GM18907 (cell line): ENCODE results near the gene MAP3K20.
"Not testable (repeated sequence)": the region's sequence is repeated elsewhere in the genome, so short reads cannot be mapped to it uniquely, and the experiment has no call there.

Experiments
- ATAC-seq: cut with Tn5 transposase; IDR thresholded peaks from one replicate; pipeline ENCODE4 v1.9.1; 2021; ENCODE audit warnings: mild to moderate bottlenecking, moderate library complexity; ENCODE audit not compliant: unreplicated experiment

The MAP3K20 gene

GRCh38 chr2:173119069-173119807 is 43.6 kb downstream of the MAP3K20 start:
- no peak for ATAC-seq

GRCh38 chr2:173119944-173120343 is 44.3 kb downstream of the MAP3K20 start:
- no peak for ATAC-seq

- ATAC-seq = no peak
Measured at GRCh38 chr2:173122936-173123335, 47.3 kb downstream of the MAP3K20 start.

DNA sequence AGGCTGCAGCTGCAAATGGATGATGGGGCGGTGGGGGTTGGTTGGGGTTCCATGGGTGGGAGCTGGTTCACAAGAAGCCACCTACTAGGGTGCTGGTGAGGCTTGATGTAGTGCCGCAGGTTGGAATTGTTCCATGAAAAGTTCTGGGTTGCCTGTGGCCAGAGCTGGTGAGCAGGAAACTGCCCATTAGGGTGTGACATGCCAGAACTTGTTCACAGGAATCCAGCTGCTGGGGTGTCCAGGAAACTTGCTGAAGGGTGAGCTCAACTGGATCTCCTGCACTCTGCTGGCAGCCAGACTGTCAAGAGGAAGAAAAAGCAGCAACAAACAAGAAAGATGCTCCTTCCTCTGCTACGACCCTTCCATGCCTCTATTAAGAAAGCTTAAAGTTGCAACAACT is 48.8 kb downstream of the MAP3K20 start:
- ATAC-seq = no peak

- no peak for ATAC-seq
Measured at GRCh38 chr2:173126819-173127218, 51.2 kb downstream of the MAP3K20 start.

DNA sequence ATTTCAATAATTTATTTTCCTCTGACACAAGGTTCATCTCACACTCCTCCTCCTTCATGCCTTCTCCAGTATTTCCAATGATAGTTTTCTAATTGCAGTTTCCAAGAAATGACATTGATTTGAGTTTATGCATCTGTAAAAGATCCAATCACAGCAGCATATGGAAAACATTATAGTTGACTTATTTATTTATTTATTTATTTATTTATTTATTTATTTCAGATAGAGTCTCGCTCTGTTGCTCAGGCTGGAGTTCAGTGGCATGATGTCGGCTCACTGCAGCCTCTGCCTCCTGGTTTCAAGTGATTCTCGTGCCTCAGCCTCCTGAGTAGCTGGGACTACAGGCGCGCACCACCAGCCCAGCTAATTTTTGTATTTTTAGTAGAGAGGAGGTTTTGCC is 52.5 kb downstream of the MAP3K20 start:
- not testable (repeated sequence) for ATAC-seq

DNA sequence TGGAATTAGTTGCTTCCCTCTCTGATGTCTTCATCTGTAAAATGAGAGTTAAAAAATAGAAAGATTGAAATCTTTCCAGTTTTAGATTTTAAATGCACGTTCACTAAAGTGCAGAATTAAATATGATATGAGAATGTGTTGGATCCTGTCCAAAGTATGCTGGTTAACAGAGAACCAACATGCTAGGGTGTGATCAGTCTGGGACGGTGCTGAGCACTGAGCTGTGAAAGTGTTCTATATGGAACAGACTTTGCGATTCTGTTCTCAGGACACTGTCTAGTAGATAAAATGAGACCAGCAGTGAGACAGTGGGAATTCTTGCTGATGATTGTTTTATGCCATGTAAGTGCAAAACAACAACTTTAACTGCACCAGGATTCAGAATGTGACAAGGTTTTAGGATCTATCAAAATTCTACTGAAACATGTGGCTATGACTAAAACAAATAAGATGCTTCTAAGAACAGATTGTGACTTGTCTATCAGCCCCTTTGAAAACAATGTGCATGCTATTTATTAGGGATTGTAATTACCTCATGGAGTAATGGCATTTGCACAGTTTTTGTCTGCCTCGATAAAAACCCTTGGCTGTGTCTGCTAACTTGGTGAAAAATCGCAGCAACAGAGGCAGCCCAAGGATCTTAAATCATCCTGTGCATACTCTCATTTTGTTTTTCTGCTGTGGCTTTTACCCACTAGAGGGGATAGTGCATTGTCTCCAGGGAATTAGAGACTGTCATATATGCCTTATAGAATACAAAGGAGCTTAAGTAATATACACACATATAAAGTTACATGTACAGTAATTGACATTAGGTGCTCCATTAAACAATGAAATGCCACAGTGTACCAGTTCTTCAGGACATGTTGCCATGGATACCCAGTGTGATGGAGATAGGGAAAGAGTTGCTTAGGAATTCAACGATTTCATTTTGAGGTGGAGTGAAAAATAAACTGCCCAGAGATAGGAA is 55.1 kb downstream of the MAP3K20 start:
- no peak for ATAC-seq

DNA sequence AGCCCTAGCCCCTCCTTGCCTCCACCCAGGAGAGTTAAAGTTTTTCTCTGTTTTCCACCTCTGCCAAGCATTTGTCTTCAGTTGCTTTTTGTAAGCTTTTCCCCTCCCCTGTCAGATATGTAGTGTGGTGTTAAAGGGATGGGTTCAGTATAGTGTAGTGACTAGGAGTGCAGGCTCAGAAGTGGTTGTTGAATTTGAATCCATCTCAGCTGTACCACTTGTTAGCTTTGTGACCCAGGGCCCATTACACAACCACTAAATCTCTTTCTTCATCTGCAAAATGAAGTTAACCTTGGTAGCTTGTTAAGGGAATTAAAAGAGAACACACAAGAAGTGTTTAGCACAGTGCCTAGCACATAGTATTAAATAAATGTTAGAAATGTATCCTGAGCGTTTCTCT is 56.9 kb downstream of the MAP3K20 start:
- ATAC-seq = no peak

- ATAC-seq = no peak
Measured at GRCh38 chr2:173134703-173135102, 59.1 kb downstream of the MAP3K20 start.

DNA sequence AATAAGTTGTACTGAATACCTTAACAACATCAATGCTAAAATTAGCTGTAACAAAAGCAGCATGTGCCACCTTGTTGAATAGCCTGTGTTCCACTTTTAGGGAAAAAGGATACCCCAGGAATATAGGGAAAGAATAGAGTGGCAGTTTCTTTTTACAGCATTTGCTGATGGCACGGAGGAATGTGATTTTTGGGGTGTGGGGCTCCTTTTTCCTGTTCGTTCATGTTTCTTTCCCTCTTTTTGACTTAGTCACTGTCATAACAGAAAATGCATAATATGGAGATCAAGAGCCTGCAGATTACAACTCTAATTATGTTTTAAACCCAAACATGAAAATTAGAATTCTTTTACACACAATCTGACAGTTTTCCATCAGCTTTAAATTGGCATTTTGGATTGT is 60.4 kb downstream of the MAP3K20 start:
- no peak for ATAC-seq

DNA sequence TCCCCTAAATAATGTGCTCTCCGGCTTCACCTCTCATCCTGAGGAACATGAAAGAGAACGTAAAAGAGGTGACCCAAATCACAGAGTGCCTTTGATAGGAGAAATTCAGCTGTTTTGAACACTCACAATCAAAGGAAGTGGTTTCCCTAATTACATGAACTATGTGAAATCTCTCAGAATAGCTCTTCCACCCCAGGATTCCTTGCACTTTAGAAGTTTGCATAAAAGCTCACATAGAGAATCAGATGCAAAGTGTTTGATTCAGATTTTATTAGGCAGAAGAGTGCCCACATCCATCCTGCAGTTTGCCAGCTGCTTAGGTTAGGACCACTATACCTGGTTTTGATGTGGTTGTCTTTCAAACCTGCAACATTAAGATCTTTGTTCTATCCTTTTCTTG is 61.0 kb downstream of the MAP3K20 start:
- ATAC-seq = no peak

- no peak for ATAC-seq
Measured at GRCh38 chr2:173137610-173138009, 62.0 kb downstream of the MAP3K20 start.

DNA sequence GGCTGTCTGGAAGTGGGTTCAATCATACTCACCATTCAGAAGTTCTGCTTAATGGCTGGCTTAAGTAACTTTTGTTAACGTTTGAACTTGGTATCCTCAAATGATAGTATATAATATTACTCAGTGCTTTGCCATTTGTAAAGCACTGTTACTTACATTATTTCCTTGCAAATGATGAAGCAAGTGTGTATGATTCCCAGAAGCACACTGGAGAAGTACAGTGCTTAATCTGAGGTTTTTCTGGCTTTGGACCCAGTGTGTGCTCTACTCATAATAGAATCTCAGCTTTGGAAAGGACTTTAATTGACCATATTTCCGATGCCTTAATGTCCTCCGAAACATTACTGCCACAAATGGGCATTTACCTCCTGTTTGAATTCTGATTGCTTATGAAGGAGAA is 63.3 kb downstream of the MAP3K20 start:
- ATAC-seq = no peak

- no peak for ATAC-seq
Measured at GRCh38 chr2:173141666-173142065, 66.0 kb downstream of the MAP3K20 start.

GRCh38 chr2:173145454-173145853 is 69.8 kb downstream of the MAP3K20 start:
- no peak for ATAC-seq

DNA sequence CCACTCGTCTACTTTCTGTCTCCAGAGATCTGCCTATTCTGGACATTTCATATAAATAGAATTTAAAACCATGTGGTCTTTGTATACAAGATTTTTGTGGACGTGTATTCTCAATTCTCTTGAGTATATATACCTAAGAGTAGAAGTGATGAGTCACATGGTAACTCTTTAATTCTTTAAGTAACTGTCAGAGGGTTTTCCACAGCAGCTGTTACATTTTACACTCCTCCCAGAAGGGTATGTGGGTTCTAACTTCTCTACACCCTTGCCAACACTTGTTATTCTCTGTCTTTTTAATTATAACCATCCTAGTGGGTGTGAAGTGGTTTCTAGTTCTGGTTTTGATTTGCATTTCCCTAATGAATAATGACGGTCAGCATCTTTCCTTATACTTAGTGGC is 70.9 kb downstream of the MAP3K20 start:
- no peak for ATAC-seq

GRCh38 chr2:173148520-173148919 is 72.9 kb downstream of the MAP3K20 start:
- no peak for ATAC-seq

DNA sequence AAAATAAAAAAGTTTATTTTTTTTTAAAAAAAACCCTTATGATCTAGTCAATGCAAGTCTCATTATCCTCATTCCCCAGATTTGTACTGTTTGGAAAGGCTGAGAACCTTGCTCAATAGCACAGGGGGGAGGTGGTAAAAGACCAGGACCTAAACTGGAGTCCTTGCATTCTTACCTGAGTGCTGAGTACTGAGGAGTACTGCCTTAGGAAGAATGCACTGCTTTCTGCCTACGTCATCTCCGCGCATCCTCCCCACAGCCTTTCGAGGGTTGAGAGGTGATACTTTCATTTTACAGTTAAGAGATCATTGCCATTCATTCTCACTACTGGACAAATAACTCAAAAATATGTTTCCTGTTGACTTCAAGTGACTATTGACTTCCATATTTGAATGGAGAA is 73.8 kb downstream of the MAP3K20 start:
- ATAC-seq = peak; percentile 57

DNA sequence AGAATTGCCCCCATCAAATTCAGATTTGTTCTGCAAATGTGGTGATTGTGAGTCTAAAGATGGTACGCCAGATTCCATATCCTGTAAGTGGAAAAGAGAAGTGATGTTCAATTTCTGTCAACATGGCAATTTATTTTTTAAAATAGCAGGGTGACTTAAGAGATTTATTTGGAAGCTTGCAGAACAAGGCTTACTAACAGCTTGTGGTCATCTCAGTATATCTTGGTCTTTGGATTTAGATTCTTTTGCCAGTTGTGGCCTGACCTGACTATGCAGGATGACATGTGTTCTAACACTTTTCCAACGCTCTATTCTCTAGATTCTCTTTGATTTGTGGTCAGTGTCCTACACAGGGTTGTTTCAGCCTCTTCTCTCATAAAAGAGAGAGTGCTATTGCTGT is 74.4 kb downstream of the MAP3K20 start:
- ATAC-seq = no peak

- no peak for ATAC-seq
Measured at GRCh38 chr2:173150963-173151362, 75.3 kb downstream of the MAP3K20 start.

GRCh38 chr2:173151671-173152401 is 76.2 kb downstream of the MAP3K20 start:
- ATAC-seq = peak; percentile 71
